Epithelial cell of proximal tubule (primary cell): ENCODE data around the gene GGT6. TPM values are rescaled to one million over a fixed set of nuclear protein-coding genes. Genes with fewer than 3 reads are reported as not detected.

Experiments used
- DNase-seq: peaks from one replicate; pipeline ENCODE4 v3.0.0-alpha.2; 2011; ENCODE audit warnings: low read depth
- H3K4me3 ChIP-seq: 2 replicates; pipeline ENCODE4 v1.5.1; 2011; ENCODE audit warnings: low read depth, mild to moderate bottlenecking, low read length
- total RNA-seq: library from RNA; depleted of rRNA; stranded (reverse); fragments of >200 nt; gene quantifications from 2 replicates; pipeline ENCODE4 v1.2.3, GENCODE V29; 2015
- TF ChIP-seq, protein P1 (sequence below): conservative IDR thresholded peaks from 2 replicates; pipeline ENCODE4 v1.5.1; 2012; ENCODE audit warnings: low read depth, mild to moderate bottlenecking, low read length

GGT6 gene
- total RNA-seq, 1 donor from 2014 or later: 0.86 TPM

DNA sequence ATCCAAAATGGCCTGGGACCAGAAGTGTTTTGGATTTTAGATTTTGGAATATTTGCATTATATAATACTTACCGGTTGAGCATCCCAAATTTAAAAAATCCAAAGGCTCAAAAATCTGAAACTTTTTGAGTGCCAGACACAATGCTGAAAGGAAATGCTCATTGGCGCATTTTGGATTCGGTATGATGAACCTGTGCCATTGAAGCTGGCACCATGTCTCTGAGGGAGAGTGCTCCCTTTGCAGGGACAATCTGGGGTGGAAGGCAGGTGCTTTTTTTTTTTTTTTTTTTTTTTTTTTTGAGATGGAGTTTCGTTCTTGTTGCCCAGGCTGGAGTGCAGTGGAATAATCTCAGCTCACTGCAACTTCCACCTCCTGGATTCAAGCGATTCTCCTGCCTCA lies 41.7 kb upstream of the GGT6 start:
- H3K4me3 ChIP-seq: no peak overlapping the region
- DNase-seq: no peak
- TF ChIP-seq, protein P1, sequence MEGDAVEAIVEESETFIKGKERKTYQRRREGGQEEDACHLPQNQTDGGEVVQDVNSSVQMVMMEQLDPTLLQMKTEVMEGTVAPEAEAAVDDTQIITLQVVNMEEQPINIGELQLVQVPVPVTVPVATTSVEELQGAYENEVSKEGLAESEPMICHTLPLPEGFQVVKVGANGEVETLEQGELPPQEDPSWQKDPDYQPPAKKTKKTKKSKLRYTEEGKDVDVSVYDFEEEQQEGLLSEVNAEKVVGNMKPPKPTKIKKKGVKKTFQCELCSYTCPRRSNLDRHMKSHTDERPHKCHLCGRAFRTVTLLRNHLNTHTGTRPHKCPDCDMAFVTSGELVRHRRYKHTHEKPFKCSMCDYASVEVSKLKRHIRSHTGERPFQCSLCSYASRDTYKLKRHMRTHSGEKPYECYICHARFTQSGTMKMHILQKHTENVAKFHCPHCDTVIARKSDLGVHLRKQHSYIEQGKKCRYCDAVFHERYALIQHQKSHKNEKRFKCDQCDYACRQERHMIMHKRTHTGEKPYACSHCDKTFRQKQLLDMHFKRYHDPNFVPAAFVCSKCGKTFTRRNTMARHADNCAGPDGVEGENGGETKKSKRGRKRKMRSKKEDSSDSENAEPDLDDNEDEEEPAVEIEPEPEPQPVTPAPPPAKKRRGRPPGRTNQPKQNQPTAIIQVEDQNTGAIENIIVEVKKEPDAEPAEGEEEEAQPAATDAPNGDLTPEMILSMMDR: no peak

DNA sequence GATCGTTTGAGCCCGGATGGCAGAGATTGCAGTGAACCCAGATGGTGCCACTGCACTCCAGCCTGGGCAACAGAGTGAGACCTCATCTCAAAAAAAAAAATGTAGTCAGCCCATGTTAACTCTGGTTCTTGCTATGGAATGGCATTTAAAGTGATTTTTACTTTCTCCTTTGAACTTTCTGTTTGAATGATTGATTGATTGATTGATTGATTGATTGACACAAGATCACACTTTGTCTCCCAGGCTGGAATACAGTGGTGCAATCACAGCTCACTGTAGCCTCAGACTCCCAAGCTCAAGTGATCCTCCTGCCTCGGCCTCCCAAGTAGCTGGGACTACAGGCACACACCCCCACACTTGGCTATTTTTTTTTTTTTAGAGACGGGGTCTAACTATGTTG lies 40.9 kb upstream of the GGT6 start:
- H3K4me3 ChIP-seq: no peak overlapping the region
- no peak for DNase-seq
- TF ChIP-seq, protein P1: no peak

DNA sequence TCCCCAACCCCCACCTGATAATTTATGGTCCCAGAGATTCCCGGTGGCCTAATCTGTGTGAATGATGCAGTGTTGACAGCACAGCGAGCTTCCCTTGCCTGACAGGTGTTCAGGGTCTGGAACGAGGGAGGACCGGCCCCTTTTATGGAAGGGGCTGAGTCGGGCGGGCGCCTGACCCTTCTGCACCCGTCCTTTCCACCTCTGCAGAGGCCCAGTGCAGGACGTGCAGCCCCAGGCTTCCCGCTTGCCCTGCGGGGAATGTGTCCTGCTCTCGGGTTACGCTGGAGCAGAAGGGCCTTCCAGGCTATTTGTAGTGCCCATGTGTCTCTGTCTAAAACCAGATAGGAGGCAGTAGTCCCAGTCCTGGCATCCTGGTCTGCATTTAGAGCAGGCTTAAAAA lies 40.2 kb upstream of the GGT6 start:
- H3K4me3 ChIP-seq: no peak overlapping the region
- DNase-seq: no peak
- TF ChIP-seq, protein P1: no peak

DNA sequence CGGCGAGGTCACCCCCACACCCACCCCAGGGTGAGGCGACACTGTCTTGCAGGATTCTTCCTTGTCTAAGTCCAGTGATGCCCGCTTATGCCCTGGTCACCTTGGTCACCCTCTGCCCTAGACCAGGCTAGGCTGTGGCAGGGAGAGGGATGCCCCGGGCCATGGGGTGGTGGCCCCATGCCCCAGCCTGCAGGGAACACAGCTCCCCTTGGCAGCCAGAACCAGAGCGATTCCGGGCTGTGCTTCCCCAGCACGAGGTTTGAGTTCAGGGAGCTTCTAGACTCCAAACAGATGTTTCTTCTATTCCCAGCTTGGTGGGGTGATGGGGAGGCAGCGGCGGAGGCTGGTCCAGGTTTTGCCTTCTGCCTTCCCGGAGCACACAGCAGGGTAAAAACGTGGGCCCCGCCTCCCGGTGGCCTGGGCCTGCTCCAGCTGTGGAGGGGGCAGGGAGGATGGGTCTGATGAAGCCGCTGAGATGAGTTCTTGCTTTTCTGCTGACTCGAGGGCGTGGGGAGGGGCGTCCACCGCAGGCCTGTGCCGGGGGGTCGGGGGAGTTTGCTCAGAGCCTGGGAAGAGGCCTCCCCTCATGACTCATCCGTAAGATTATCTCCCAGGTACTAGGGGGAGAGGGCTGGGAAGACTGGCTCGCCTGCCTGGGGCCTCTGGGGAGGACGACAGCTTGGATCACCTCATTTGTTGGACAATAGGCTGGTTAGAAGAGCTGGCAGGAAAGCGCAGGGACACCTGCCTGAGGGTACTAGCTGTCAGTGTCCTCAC lies 39.3 kb upstream of the GGT6 start:
- TF ChIP-seq, protein P1: no peak
- DNase-seq: no peak
- no peak overlapping the region for H3K4me3 ChIP-seq

DNA sequence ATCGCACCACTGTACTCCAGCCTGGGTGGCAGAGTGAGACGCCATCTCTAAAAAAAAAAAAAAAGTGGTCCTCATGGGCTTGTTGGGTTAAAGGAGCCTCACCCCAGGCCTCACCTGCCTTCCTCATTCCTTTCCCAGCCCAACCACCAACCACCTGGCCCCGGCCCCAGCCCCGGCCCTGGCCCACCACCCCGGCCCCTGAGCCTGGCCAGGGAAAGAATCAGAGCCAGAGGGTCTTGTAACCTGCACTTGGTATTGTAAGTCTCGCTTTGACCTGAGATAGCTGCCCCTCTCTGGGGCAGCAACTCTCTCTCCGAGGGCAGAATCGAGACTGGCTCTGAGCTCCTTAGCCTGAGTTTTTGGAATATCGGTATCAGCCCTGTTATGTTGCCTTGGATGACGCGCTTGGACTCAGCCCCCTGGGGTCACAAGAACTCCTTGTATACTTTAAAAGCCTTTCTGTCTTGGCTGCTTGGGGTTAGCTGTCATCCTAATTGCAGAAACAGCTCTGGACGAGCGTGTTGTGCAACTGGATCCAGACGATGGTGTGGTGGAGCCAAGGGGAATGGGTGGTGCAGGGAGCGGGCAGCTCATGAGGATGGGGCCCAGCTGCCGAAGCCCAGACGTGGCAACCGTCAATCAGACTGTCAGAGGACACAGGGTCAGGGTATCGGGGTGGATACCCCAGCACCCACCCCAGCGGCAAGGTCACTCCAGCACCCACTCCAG lies 38.6 kb upstream of the GGT6 start:
- H3K4me3 ChIP-seq: no peak overlapping the region
- no peak for DNase-seq
- TF ChIP-seq, protein P1: no peak

DNA sequence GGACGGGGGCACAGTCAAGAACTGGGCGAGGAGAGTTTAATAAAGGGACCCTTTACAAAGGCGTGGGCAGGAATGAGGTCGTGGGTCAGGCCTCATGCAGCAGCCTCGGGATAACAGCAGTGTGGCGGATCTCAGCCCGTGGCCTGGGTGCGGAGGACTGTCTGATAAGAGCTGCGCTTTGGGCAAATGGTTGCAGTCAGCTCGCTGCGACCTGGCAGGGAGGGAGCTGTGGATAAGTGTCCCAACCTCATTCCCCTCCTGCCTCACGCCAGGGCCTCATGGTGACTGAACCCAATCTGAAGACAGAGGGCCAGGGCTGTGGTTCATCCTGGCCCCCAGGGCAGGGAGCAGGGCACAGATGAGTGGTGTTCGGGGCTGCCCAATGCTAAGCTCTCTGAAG lies 37.6 kb upstream of the GGT6 start:
- TF ChIP-seq, protein P1: no peak
- no peak for DNase-seq
- no peak overlapping the region for H3K4me3 ChIP-seq
